Embryonic facial prominence (tissue), 1 donor: ENCODE measurements around the gene PPP1R14D.

Source experiments
- DNase-seq: peaks from one replicate; pipeline ENCODE4 v3.0.0-alpha.2; 2016; ENCODE audit errors: extremely low spot score

PPP1R14D gene

DNA sequence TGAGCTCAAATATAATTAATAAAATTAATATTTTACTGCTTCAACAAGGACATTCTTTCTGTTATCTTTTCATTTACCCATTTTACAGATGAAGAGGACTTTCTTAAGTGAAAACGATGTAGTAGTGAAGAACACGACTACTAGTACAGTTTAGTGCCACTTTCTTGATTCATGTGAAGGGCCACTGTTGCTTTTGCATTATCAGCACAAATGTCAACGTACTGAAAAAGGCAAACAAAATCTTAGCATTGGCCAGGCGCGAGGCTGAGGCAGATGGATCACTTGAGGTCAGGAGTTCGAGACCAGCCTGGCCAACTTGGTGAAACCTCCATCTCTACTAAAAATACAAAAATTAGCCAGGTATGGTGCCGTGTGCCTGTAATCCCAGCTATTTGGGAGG lies 9.5 kb downstream of the PPP1R14D start:
- no peak for DNase-seq

DNA sequence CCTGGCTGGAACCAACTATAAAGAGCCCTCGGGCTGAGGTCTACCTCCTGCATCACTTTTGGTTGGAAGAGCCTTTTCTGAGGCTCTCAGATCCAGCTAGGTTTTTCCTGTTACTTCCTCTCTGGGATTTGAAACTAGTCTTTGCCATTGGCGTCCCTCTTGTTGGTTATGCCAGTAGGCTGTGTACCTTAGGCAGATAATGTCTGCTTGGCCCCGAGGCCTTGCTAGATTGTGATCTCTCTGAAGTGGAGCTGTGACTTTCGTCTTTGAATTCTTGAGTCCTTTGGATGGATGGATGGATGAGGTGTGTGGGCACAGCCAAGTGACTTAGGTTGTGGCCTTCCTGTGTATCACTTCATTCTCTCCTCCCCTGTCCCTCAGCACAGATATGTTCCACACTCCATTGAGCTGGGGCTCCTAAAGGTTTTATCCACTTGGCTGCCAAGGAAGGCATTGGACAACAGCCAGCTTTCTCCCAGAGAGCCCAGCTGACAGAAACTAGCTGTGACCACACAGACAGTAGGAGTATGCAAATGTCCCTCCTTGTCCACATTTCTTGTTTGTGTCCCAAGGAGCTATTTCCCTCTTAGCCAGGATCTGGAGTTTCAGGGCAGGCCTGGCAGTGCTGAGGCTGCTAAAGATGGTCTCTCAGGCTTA lies 13.3 kb downstream of the PPP1R14D start:
- DNase-seq: no peak

DNA sequence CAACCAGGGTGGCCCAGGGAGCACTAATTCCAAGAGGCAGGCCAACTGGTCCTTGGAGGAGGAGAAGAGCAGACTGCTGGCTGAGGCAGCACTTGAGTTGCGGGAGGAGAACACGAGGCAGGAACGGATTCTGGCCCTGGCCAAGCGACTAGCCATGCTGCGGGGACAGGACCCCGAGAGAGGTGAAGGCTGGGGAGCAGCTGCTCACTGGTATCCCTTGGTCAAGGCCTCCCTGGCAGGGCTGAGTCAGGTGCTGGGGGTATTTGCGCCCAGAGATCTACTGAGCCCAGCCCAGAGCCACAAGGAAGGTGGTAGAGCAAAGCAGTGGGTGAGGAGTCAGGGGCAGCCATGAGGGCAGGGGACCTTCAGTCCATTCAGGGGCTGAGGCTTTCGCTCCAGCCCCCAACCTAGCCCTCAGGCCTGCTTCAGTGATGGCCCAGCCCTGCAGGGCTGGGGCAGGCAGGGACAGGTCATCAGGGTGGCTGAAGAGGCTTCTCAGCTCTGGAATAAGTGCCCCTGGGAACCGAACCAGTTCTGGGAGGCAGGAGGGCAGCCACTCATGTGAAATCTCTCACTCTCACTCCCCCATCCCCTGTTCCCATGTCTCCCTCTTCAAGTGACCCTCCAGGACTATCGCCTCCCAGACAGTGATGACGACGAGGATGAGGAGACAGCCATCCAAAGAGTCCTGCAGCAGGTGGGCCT lies 15.6 kb downstream of the PPP1R14D start:
- DNase-seq: no peak

DNA sequence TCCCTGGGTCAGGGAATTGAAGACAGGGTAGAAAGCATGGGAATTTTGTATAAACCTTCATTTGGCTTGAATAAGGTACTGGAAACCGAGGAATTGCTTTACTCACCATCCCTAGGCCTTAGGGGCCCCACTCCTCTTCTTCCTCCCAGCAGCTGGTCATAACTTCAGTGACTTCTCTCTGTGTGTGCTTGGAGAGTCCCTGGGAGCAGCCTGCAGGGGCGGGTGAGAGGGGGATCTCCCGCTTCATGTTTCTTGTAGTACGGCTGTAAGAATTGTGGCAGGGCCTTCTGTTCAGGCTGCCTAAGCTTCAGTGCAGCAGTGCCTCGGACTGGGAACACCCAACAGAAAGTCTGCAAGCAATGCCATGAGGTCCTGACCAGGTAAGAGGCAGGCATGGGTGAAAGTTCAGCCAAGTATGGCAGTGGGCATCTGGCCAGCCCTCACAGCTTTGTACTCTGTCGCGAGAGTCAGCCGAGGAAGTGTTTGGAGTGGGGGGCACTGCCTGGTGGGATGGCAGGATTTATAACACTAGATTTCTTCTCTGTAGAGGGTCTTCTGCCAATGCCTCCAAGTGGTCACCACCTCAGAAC lies 19.6 kb downstream of the PPP1R14D start:
- no peak for DNase-seq

DNA sequence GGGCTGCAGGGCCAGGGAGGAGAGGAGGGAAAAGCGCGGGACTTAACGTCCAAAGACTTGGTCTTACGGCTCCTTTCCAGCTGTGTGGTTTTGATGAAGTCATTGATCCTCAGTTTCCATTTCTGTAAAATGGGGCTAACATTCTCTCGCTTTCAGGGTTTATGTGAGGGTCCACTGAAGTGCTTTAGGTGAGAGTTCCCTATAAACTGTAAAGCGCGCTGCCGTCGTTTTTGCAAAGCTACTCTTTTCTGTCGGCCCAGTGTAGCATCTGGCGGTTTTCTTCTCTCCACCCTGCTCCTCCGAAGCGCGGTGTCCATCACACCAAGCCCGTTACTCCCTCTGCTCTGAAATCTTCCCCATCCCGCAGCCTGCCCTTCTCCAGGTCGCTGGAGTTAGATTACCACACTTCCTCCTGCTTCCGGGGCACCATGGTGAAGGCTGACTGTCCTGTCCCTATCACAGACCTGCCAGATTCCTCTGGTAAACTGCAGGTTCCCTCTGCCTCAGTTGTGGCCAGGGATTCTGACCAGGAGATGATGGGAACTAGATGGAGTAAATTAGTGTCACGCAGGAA lies 20.5 kb downstream of the PPP1R14D start:
- no peak for DNase-seq

DNA sequence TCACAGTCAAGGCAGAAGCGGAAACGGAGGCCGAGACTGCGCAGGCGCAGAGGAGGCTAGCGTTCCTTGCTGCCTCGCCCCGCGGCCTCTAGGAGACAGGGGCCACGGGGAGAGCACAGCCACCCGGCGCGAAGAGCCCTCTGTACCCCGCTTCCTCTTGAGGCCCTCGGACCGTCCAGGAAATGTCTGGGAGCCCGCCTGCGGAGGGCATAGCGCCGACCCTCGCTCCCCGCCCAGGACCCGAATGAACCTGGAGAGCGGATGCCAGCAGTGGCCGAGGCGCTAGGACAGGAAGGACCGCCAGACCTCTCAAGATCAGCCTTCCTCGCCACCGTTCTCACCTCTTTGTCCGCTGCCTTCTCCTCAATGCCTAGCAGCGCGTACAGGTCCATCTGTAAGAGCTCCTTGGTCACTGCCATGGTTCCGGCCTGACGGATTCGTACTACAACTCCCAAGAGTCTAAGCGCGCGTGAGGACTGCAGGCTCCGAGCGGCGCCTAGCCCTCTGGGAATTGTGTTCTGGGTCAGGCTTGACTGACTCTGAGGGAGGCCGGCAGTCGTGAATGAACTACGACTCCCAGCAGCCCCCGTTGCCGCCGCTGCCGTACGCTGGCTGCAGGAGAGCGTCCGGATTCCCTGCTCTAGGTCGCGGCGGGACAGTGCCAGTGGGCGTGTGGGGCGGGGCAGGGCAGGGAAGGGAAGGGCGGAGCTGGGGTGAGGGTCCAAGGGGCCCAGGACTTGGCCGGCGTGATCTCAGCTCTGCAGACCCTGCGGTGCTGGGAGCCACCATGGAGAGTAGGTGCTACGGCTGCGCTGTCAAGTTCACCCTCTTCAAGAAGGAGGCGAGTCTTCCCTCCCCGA lies 21.2 kb downstream of the PPP1R14D start, which contains the start of the genes DNAJC17 and ZFYVE19:
Gene DNAJC17, minus strand, starts transcription at position 446 of the 860 bp plus-strand sequence. Its CDS starts 27 bp downstream, at position 419.
Gene ZFYVE19, plus strand, starts transcription at position 62 of the 860 bp plus-strand sequence. Its CDS starts 501 bp downstream, at position 563.
- peak; percentile 96 for DNase-seq

GRCh38 chr15:40806672-40807027 lies 21.9 kb downstream of the PPP1R14D start:
- no peak for DNase-seq

- DNase-seq: no peak
These were observed 24.8 kb downstream of the PPP1R14D start for GRCh38 chr15:40803688-40804087.

GRCh38 chr15:40803076-40803475 lies 25.4 kb downstream of the PPP1R14D start:
- no peak for DNase-seq

- DNase-seq: no peak
These were observed 29.0 kb downstream of the PPP1R14D start for GRCh38 chr15:40799523-40799922.

GRCh38 chr15:40796512-40796911 lies 32.0 kb downstream of the PPP1R14D start:
- DNase-seq: no peak

DNA sequence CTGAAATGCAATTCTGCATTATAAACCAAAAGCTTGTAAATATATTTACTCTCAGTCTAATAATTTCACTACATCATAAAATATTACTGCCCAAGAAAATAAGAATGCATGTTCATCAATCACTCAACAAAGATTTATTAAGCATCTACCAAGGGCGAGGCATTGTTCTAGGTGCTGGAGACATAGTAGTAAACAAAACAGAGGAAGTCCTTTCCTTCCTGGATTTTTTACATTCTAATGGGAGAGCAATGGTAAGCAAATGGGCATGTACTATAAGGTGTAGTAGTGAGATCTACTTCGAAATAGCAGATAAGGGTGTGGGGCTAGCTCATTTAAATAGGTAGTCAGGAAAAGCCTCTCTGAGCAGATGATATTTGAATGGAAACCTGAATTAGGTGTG lies 32.5 kb downstream of the PPP1R14D start:
- no peak for DNase-seq

GRCh38 chr15:40793216-40793989 lies 35.1 kb downstream of the PPP1R14D start:
- DNase-seq: no peak

DNA sequence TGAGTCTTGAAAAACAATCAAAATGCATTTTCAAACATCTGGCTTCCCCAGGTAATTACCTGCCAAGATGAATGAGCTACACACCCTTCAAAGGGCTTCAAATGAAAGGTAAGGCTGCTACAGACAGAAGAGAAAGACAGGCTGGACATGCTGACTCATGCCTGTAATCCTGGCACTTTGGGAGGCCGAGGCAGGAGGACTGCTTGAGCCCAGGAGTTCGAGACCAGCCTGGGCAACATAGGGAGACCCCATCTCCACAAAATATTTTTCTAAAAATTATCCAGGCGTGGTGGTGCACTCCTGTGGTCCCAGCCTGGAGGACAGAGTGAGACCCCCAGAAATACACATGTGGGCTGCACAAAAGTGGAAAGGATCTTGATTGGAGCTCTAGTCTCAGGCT lies 36.1 kb downstream of the PPP1R14D start:
- no peak for DNase-seq

GRCh38 chr15:40790718-40791117 lies 37.8 kb downstream of the PPP1R14D start:
- no peak for DNase-seq

GRCh38 chr15:40789999-40790398 lies 38.5 kb downstream of the PPP1R14D start:
- no peak for DNase-seq

DNA sequence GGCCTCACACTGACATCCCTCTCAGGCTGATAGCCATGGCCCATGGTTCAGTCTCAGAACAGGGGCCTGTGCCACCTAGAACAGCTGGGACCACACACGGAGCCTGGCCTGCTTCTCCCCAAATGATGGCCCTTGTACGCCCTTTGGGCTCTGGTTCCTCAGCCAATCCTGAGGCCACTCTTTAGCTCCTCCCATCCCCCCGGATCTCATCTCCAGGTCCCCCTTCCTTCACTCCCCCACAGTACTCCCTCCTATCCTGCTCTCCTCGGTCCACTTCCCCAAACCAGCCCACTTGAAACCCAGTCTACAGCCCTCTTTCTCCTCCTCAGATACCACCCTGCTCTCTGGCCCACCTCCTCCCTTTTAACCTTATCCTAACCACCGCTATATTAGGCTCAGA lies 39.4 kb downstream of the PPP1R14D start:
- no peak for DNase-seq

- DNase-seq: no peak
These were observed 40.5 kb downstream of the PPP1R14D start for GRCh38 chr15:40787991-40788390.

GRCh38 chr15:40787344-40787841 lies 41.1 kb downstream of the PPP1R14D start:
- peak; percentile 45 for DNase-seq

DNA sequence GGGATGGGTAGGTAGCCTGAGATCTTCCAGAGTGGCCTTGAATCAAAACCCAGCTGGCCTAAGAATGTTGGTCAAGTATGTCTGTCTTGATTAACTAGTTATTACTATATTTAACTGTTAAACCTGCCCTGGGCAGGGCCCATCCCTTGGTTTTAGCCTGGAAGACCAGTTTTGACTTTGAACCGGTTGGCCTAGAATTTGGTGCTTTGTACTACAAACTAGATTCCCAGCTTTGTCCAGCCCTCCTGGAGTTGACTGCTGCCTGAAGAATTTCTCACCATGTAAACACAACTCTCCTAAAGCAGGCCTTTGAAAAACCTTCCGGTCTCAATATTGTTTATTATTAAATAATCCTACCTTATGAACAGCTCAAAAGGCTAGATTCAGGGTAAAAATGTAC lies 42.7 kb downstream of the PPP1R14D start:
- DNase-seq: no peak

DNA sequence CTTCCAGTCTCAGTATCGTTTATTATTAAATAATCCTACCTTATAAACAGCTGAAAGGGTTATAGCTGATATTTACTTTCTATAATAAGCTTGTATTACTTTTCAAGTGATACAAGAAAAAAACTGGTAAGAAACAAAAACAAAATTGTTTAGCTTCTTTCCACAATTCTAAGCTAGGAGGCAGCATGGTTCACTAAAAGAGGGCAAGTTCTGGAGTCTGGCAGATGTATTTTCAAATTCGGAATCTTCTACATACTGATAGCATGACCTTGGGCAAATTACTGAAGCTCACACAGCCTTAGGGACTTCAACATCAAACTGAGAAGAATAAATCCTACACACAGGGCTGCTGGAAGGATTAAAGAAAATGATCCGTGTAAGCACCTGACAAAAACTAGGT lies 43.3 kb downstream of the PPP1R14D start:
- peak; percentile 3 for DNase-seq
